Measurements from ENCODE around the gene SAMD4A.

Gene SAMD4A, protein sequence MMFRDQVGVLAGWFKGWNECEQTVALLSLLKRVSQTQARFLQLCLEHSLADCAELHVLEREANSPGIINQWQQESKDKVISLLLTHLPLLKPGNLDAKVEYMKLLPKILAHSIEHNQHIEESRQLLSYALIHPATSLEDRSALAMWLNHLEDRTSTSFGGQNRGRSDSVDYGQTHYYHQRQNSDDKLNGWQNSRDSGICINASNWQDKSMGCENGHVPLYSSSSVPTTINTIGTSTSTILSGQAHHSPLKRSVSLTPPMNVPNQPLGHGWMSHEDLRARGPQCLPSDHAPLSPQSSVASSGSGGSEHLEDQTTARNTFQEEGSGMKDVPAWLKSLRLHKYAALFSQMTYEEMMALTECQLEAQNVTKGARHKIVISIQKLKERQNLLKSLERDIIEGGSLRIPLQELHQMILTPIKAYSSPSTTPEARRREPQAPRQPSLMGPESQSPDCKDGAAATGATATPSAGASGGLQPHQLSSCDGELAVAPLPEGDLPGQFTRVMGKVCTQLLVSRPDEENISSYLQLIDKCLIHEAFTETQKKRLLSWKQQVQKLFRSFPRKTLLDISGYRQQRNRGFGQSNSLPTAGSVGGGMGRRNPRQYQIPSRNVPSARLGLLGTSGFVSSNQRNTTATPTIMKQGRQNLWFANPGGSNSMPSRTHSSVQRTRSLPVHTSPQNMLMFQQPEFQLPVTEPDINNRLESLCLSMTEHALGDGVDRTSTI

DNA sequence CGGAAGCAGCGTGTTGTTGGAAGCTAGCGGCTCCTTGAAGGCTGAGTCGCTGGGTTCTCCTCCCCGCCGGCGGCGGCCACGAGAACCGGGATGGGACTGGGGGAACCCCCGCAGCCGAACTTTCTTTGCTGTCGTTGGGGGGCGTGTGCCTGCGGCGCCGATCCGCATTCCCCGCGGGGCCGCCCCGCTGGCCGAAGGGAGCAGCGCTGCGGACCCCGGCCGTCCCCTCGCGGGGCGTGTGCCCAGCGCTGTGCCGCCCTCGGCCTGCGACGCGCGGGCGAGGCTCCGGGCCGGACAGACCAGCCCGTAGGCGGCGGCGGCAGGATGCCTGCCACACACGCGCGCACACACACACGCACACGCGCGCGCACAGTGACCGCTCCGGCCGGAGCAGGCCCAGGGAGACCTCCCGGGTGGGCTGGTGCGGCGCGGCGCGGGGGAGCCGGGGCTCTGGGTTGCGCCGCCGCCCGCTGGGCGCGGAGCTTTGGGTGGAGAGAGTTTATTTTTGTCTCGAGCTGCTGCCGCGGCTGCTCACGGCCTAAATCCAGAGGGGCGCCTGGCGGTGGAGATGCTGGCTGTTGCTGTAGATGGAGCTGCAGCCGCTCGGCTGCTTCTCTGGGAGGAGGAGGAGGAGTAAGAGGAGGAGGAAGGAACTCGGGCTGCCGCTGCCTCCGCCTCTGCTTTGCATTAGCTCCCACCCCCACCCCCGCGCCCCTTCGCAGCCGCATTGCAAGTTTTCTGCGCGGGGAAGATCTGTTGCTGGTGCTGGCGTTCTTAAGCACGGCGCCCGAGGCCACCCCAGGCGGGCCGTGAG is at the start of gene SAMD4A:
Gene SAMD4A, plus strand, starts transcription at position 719 of the 814 bp plus-strand sequence. CDS start 789 bp downstream, outside the sequence.
- ATAC-seq (peak; percentile 31), DNase-seq (peak; percentile 65)

GRCh38 chr14:54524410-54524809 is 42.5 kb upstream of the SAMD4A start:
- DNase-seq (no peak), ATAC-seq (no peak)

GRCh38 chr14:54528973-54529372 is 38.0 kb upstream of the SAMD4A start:
- DNase-seq: no peak
- ATAC-seq: no peak

DNA sequence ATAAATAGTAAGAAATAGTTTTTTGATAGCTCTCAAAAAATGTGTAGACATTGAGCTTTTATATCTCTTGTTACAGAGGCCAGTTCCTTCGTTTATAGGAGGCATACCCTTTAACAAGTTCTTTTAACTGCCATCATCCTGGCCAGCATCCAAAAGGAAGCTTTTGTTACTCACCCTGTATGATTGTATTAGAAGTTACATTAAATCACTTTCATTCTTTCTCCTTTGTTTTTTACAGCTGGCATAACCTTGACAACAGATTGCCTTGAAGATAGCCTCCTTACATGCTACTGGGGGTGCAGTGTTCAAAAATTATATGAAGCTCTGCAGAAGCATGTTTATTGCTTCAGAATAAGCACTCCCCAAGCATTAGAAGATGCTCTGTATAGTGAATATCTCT is 37.1 kb upstream of the SAMD4A start:
- no peak for DNase-seq

DNA sequence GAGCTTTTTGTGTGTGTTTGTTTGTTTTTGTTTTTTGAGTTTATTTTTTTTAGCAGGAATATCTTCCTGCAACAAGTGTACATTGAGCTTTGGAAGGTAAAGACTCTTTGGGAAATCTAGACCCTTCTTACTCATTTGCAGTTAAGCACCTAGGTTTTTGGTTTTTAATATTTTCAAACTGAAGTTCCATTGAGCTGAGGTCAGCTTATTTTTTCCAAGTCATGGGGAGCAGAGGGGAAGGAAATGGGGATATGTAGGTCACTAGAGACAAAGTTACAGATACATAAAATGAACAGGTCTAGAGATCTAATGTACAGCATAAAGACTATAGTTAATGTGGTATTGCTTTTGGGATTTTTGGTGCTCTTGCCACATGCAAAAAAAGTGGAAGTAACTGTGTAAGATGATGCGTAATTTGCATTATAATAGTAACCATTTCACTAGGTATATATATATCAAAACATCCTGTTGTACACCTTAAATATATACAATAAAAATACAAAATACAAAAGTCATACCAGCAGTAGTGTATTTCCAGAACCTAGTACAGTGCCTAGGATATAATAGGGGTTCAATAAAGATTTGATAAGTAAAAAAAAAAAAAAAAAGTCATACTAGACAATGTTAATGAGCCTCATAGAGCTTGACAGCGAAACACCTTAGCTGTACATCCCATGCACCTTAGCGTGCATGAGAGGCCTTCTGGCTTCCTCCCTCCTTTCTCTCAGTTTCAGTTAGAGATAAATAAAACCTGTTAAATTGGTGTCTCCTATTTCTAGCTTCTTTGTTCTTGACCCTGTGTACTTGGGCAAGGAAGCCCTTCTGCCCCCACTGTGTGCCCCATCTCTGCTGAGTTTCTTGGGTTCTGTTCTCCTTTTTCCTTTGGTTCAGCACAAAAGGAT is 34.6 kb upstream of the SAMD4A start:
- DNase-seq: no peak
- no peak for ATAC-seq

More for the DNA sequence above, 37.1 kb upstream of the SAMD4A start:
- ATAC-seq: no peak

DNA sequence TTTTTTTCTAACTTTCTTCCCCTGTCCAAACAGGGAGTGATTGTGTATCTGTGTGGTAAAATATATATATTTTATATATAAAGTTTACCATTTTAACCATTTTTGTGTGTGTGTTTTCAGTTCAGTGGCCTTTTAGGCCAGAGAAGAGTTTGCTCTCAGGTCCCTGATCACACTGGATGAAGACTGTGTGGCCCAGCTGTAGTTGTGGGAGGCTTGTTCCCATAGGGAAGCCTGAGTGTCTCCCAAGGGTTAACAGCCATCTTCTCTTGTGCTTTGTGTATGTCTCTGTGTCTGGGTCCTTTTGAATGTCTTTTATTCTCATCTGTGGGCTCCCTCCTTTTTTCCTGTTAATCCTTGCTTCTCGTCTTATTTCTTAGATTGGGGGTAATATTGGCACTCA is 33.8 kb upstream of the SAMD4A start:
- DNase-seq (no peak), ATAC-seq (no peak)

DNA sequence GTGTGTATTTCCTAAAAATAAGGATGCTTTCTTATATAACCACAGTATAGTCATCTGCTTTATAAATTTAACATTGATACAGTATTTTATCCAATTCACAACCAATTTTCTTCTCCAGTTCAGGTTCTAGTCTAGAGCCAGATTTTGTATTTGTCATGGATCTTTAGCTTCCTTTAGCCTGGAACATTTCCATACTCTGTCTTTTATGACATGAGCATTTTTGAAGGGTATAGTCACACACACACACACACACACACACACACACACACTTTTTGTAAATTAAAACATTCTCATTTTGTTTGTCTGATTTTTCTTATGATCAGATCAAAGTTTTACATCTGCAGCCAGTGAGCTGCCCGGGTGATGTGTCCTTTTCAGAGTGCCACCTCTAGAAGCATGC is 31.8 kb upstream of the SAMD4A start:
- DNase-seq (no peak), ATAC-seq (no peak)

DNA sequence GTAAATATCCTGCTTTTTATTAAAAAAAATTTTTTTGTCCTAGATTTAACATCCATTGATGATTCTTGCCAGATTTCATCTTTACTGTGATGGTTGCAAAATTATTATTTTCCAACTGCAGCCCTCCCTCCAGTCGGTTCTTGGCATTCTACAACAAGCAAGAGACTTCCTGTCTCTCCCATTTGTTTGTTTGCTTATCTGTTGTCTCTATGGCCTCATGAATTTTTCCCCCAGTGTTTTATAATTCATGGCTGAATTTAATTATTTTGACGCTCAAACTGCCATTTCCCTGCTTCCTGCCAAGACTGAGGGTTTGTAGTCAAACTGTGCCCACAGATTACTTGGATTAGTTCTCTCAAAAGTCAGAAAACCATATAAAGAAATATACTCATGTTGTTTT is 31.3 kb upstream of the SAMD4A start:
- ATAC-seq (no peak), DNase-seq (no peak)

GRCh38 chr14:54537651-54538050 is 29.3 kb upstream of the SAMD4A start:
- DNase-seq: no peak
- no peak for ATAC-seq

DNA sequence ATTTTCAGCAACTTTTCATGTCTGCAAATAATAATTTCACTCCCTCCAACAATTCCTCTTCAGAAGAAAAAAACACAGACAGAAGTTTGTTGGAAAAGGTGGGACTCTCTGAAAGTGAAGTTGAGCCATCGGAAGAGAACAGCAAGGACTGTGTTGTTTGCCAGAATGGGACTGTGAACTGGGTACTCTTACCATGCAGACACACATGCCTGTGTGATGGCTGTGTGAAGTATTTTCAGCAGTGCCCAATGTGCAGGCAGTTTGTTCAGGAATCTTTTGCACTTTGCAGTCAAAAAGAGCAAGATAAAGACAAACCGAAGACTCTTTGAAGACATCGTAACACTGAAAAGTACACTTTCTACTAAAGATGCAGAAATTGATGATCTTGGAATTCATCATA is 28.9 kb upstream of the SAMD4A start:
- ATAC-seq (no peak), DNase-seq (no peak)

GRCh38 chr14:54547583-54547982 is 19.3 kb upstream of the SAMD4A start:
- DNase-seq: no peak
- no peak for ATAC-seq

DNA sequence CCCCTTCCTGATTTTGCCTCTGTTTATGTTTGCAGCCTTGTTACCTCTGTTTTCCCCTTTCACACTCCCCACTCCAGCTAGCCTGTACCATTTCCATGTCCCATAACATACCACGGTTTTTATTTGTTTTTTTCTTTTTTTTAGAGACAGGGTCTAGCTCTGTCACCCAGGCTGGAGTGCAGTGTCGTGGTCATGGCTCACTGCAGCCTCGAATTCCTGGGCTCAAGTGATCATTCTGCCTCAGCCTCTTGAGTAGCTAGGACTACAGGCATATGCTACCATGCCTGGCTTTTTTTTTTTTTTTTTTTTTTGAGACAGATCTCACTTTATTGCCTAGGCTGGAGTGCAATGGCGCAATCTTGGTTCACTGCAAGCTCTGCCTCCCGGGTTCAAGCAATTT is 18.4 kb upstream of the SAMD4A start:
- DNase-seq (no peak), ATAC-seq (no peak)

- DNase-seq (no peak), ATAC-seq (no peak)
Measured at GRCh38 chr14:54549862-54550261, 17.1 kb upstream of the SAMD4A start.

GRCh38 chr14:54550514-54550913 is 16.4 kb upstream of the SAMD4A start:
- ATAC-seq: no peak
- DNase-seq: no peak

GRCh38 chr14:54554401-54554800 is 12.5 kb upstream of the SAMD4A start:
- no peak for DNase-seq
- ATAC-seq: no peak

DNA sequence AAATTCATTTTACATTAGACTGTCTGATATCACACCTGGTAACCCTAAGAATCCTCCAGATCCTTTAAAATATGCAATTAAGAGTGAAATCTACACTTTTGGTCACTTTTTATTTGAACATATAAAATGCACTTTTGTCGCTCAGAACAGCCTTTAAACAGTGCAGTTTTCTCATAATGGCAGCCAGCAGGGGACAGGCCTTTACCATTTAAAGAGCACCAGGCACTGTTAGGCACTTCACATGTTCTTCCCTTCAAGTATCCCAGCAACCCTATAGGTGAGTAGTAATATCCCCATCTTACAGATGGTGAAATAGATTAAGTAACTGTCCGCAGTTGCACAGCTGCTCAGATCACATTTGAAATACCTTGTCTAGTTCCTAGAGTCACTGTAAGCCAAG is 11.3 kb upstream of the SAMD4A start:
- ATAC-seq: no peak
- DNase-seq: no peak

- DNase-seq (no peak), ATAC-seq (no peak)
Measured at GRCh38 chr14:54556535-54556934, 10.4 kb upstream of the SAMD4A start.

DNA sequence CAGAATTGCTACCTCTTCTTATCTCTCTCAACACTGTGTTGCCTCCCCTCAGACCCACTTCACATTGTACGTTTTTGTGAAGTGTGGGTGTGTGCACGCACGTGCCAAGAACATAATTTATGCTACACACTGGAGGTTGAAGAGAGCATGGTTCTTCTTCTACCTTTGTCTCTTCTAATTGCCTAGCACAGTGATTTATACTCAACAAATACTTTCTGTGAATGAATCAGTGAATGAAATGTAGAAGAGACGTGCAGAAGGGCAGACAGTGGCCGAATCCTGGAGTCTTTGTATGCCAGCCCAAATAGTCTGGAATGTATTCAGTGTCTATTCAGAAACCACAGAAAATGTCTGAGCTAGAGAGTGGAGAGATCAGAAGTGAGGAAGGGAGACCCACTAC is 4.6 kb upstream of the SAMD4A start:
- DNase-seq (no peak), ATAC-seq (no peak)

GRCh38 chr14:54564071-54564867 is 2.7 kb upstream of the SAMD4A start:
- ATAC-seq (no peak), DNase-seq (no peak)

DNA sequence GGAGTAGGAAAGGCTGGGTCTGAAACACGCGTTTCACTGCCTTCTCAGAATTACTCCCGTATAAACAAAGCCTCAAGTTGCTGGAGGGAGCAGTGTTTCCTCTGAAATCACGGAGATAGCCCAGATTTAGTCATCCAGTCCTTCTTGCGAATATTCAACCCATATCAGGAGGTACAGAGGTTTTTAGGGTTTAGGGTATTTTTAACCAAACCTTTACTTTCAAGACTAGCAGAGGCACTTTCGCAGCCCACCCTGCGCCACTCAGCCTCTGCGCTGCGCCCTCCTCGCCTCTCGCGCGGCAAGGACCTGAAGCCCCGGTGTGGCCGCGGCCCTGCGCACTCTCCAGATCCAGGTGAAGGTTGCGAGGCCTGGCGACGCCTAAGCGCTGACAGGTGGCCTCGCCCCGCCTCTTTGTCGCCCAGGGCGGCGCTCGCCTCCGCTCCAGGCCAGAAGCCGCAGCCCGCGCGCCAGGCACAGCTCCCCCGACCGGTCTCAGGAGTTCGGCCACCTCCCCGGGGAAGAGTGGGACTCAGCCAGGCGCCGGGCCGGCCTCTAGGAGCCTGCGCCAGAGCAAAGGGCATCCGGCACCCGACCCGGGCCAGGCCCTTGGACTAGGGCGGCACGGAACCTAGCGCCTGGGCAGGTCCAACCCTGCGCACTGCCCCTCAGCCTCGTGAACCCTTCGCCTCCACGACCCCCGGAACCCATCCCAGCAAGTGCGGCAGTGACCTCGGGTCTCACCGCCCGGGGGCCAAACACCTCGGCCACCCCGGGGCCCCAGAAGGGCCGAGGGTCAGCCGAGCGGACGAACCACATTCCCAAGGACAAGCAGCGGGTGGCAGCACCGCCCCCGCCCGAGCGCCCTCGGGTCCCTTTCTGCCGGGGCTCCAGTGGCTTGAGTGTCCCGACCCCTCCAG is 1.8 kb upstream of the SAMD4A start:
- ATAC-seq (peak; percentile 37), DNase-seq (peak; percentile 68)

All from stimulated activated naive CD8-positive, alpha-beta T cell treated with anti-CD3 and anti-CD28 coated beads, Interleukin-15, Interleukin-2, amounts not matched to agents 100 U/mL and 50 U/mL, for 24 hours (primary cell).